Measurements from ENCODE around the gene GLIS1. TPM values are rescaled to one million over a fixed set of nuclear protein-coding genes. Genes with fewer than 3 reads are reported as not detected.

The GLIS1 gene
- total and polyA plus RNA-seq, 10 of the 15 experiments (the other 5 are each of a cell fraction or from before 2014, with no cell fraction given): not detected

DNA sequence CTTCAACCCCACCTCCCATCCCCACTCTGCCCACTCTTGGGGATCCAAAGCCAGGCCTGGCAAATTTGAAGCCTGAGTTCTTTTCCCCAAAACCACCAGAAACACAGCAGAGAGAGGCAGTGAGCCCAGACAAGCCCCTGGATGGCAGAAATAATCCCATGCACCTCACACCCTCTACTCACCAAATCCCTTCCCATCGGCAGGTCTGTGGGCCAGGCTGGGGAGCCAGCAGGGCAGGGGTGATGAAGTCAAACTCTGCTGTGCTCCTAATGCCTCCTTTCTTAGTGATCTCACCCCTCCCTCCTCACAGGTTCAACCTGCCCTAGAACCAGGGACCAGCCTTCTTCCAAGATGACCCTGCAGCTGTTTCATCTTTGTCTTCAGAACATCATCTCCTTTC, 72.4 kb downstream of the GLIS1 start:
- intact Hi-C loops (cut with micrococcal nuclease; ENCODE audit: unreplicated experiment): no loop called here
- H4K20me1 ChIP-seq (ENCODE audit: control insufficient read depth, insufficient read depth): no peaks in the 10 kb centered on the region
- H3K4me3 ChIP-seq: no peak overlapping the region
- no peaks in the 10 kb centered on the region for H3K36me3 ChIP-seq (ENCODE audit: control insufficient read depth in 2 of 2, insufficient read depth in 2 of 2, low read length in 1 of 2)
- in situ Hi-C loops (cut with MboI): no loop called here
- no peak overlapping the region for H2AFZ ChIP-seq (ENCODE audit: control insufficient read depth, low read depth, low read length)
- H3K9ac ChIP-seq (ENCODE audit: control insufficient read depth, insufficient read depth, low read length): no peak overlapping the region
- no peaks in the 10 kb centered on the region for H3K9me3 ChIP-seq (replicated peaks; ENCODE audit: control insufficient read depth, insufficient read depth, low read length)
- POLR2A ChIA-PET: no interaction called here
- no peaks in the 10 kb centered on the region for H3K4me1 ChIP-seq (ENCODE audit: control insufficient read depth, insufficient read depth, low read length)
- no peak overlapping the region for H3K4me2 ChIP-seq (ENCODE audit: control insufficient read depth, insufficient read depth)
- no TSS peak for BruUV-seq (replicated peaks)
- 75% methylated on average over 1 of the region's 1 CpG for WGBS (ENCODE audit: insufficient coverage, insufficient replicate concordance, low lambda C conversion rate, missing lambda C conversion rate)
- H3K79me2 ChIP-seq (ENCODE audit: control insufficient read depth, insufficient read depth, low read length): no peaks in the 10 kb centered on the region
- ATAC-seq (no peak), FAIRE-seq (no peak), DNase-seq (ENCODE audit: low read depth, low spot score) (no peak)
- CTCF ChIA-PET: no interaction called here
- RAD21 ChIA-PET (ENCODE audit: unreplicated experiment): no interaction called here
- H3K27ac ChIP-seq (ENCODE audit: control insufficient read depth, insufficient read depth): no peak overlapping the region
- SMC1A ChIA-PET (ENCODE audit: uncharacterized antibody, unreplicated experiment): no interaction called here
- no peak for TF ChIP-seq PAX5 (IDR thresholded peaks at IDR 0.05; ENCODE audit: borderline replicate concordance, low read depth, low read length)
- no peak for TF ChIP-seq NFYA (IDR thresholded peaks at IDR 0.05; ENCODE audit: borderline replicate concordance, low read depth, low read length)
- no peak for TF ChIP-seq BACH1 (IDR thresholded peaks at IDR 0.05; ENCODE audit: borderline replicate concordance)
- no peak for TF ChIP-seq ZNF217 (IDR thresholded peaks at IDR 0.05)
- TF ChIP-seq ZNF24 (IDR thresholded peaks at IDR 0.05): no peak
- no peak for TF ChIP-seq ASH2L (IDR thresholded peaks at IDR 0.05; ENCODE audit: borderline replicate concordance, low read depth)
- H3K27me3 ChIP-seq (replicated peaks in 1 of 2; ENCODE audit: control insufficient read depth in 2 of 2, insufficient read depth in 2 of 2, low read length in 1 of 2): no peaks in the 10 kb centered on the region; a peak in 1 of 4 replicates

DNA sequence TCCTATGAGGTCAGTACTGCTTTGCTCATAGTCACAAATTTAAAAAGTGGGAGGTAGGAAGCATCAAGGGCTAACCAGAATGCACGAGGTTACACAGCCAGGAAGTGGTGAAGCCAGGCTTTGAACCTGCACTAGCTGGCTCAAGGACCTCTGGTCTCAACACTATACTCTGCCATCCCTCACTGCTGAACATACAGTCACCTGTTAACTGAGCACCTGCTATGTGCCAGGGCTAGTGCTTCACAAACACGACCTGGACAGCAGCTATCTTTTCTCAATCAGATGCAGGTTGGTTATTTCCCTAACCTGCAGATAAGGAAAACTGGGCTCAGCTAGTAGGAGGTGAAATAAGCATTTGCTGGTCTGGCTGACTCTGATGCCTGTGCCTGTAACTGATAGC, 73.0 kb downstream of the GLIS1 start:
- no TSS peak for BruUV-seq (replicated peaks)
- SMC1A ChIA-PET (ENCODE audit: uncharacterized antibody, unreplicated experiment): no interaction called here
- CTCF ChIA-PET: no interaction called here
- Histone ChIP-seq H3K27ac (ENCODE audit: control insufficient read depth, insufficient read depth) (no peak overlapping the region), H3K9ac (ENCODE audit: control insufficient read depth, insufficient read depth, low read length) (no peak overlapping the region), H3K27me3 (replicated peaks in 1 of 2; ENCODE audit: control insufficient read depth in 2 of 2, insufficient read depth in 2 of 2, low read length in 1 of 2) (no peaks in the 10 kb centered on the region; a peak in 1 of 4 replicates), H3K36me3 (ENCODE audit: control insufficient read depth in 2 of 2, insufficient read depth in 2 of 2, low read length in 1 of 2) (no peaks in the 10 kb centered on the region), H3K4me1 (ENCODE audit: control insufficient read depth, insufficient read depth, low read length) (no peaks in the 10 kb centered on the region), H3K4me2 (ENCODE audit: control insufficient read depth, insufficient read depth) (no peak overlapping the region), H3K9me3 (replicated peaks; ENCODE audit: control insufficient read depth, insufficient read depth, low read length) (no peaks in the 10 kb centered on the region), H4K20me1 (ENCODE audit: control insufficient read depth, insufficient read depth) (no peaks in the 10 kb centered on the region), H3K79me2 (ENCODE audit: control insufficient read depth, insufficient read depth, low read length) (no peaks in the 10 kb centered on the region), H2AFZ (ENCODE audit: control insufficient read depth, low read depth, low read length) (no peak overlapping the region), H3K4me3 (no peak overlapping the region)
- in situ Hi-C loops (cut with MboI) (no loop called here), intact Hi-C loops (cut with micrococcal nuclease; ENCODE audit: unreplicated experiment) (no loop called here)
- TF ChIP-seq IRF4 (IDR thresholded peaks at IDR 0.05; ENCODE audit: low read depth, low read length) (no peak), RAD21 (IDR thresholded peaks at IDR 0.05; ENCODE audit: insufficient read depth, low read depth, low read length) (no peak), CBX5 (IDR thresholded peaks at IDR 0.05; ENCODE audit: low read depth) (no peak)
- TF ChIP-seq, protein P1, sequence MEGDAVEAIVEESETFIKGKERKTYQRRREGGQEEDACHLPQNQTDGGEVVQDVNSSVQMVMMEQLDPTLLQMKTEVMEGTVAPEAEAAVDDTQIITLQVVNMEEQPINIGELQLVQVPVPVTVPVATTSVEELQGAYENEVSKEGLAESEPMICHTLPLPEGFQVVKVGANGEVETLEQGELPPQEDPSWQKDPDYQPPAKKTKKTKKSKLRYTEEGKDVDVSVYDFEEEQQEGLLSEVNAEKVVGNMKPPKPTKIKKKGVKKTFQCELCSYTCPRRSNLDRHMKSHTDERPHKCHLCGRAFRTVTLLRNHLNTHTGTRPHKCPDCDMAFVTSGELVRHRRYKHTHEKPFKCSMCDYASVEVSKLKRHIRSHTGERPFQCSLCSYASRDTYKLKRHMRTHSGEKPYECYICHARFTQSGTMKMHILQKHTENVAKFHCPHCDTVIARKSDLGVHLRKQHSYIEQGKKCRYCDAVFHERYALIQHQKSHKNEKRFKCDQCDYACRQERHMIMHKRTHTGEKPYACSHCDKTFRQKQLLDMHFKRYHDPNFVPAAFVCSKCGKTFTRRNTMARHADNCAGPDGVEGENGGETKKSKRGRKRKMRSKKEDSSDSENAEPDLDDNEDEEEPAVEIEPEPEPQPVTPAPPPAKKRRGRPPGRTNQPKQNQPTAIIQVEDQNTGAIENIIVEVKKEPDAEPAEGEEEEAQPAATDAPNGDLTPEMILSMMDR (IDR thresholded peaks at IDR 0.05 in 2 of 3, conservative IDR thresholded peaks at IDR 0.05 in 1 of 3; ENCODE audit: control insufficient read depth in 2 of 3, extremely low read depth in 1 of 3, insufficient read depth in 1 of 3, low read depth in 3 of 3, low read length in 3 of 3): no peak
- WGBS (ENCODE audit: insufficient coverage, insufficient replicate concordance, low lambda C conversion rate, missing lambda C conversion rate): 0% methylated on average over 2 of the region's 2 CpGs
- DNase-seq (ENCODE audit: low read depth, low spot score) (no peak), ATAC-seq (no peak), FAIRE-seq (no peak)
- POLR2A ChIA-PET: no interaction called here
- RAD21 ChIA-PET (ENCODE audit: unreplicated experiment): no interaction called here

Data from GM12878 (cell line).